ENCODE data around the gene COQ10A. TPM values are rescaled to one million over a fixed set of nuclear protein-coding genes. Genes with fewer than 3 reads are reported as not detected.

The COQ10A gene
- total RNA-seq, 1 experiment from 2014 or later: 26.1 TPM

GRCh38 chr12:56237552-56237951 lies 29.2 kb upstream of the COQ10A start:
- H3K18ac ChIP-seq (ENCODE audit: insufficient read length, low read depth, low read length): no peak overlapping the region
- no peak overlapping the region for H3K4me2 ChIP-seq (ENCODE audit: insufficient read depth, insufficient read length, low read length)
- H3T11ph ChIP-seq (ENCODE audit: low read length): no peak overlapping the region
- no peak overlapping the region for H3K27ac ChIP-seq (ENCODE audit: insufficient read length, low read depth, low read length)
- WGBS (ENCODE audit: extremely low coverage, insufficient read length, low lambda C conversion rate): no CpG with 5 or more reads among the region's 11 CpGs
- no peak overlapping the region for H4K8ac ChIP-seq (replicated peaks; ENCODE audit: insufficient read length, low read depth, low read length)
- H3K23ac ChIP-seq (ENCODE audit: insufficient read length, low read depth, low read length): no peak overlapping the region
- H3K27me3 ChIP-seq (ENCODE audit: insufficient read depth, low read length): no peaks in the 10 kb centered on the region
- H3K14ac ChIP-seq (ENCODE audit: insufficient read depth, low read length): no peak overlapping the region
- peaks cover 24 to 37% (median 33%) of the 10 kb centered on the region in 3 experiments for H3K36me3 Mint-ChIP-seq (ENCODE audit: insufficient read depth in 1 of 3, low read depth in 3 of 3)
- H2BK15ac ChIP-seq (ENCODE audit: low read depth, low read length): no peak overlapping the region
- H4K91ac ChIP-seq (ENCODE audit: insufficient read length, low read depth, low read length): no peak overlapping the region
- H2BK5ac ChIP-seq (ENCODE audit: insufficient read length, low read length): no peak overlapping the region
- TF ChIP-seq, protein P1, sequence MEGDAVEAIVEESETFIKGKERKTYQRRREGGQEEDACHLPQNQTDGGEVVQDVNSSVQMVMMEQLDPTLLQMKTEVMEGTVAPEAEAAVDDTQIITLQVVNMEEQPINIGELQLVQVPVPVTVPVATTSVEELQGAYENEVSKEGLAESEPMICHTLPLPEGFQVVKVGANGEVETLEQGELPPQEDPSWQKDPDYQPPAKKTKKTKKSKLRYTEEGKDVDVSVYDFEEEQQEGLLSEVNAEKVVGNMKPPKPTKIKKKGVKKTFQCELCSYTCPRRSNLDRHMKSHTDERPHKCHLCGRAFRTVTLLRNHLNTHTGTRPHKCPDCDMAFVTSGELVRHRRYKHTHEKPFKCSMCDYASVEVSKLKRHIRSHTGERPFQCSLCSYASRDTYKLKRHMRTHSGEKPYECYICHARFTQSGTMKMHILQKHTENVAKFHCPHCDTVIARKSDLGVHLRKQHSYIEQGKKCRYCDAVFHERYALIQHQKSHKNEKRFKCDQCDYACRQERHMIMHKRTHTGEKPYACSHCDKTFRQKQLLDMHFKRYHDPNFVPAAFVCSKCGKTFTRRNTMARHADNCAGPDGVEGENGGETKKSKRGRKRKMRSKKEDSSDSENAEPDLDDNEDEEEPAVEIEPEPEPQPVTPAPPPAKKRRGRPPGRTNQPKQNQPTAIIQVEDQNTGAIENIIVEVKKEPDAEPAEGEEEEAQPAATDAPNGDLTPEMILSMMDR (conservative IDR thresholded peaks at IDR 0.05): no peak
- H3K56ac ChIP-seq (ENCODE audit: insufficient read length, low read depth, low read length): no peak overlapping the region
- H3K27ac Mint-ChIP-seq: no peak overlapping the region
- no peak overlapping the region for H2BK120ac ChIP-seq (ENCODE audit: low read depth, low read length, poor library complexity, severe bottlenecking)
- H3K27me3 Mint-ChIP-seq (ENCODE audit: low read depth): peaks cover 13% of the 10 kb centered on the region
- H3K4me1 ChIP-seq (ENCODE audit: insufficient read depth, low read length): no peaks in the 10 kb centered on the region
- H2AK5ac ChIP-seq (ENCODE audit: insufficient read length, low read length): no peak overlapping the region
- H3K4me1 Mint-ChIP-seq: peaks cover 2 to 10% of the 10 kb centered on the region in 2 experiments; a peak in 1 of 4 replicates
- H3K79me2 ChIP-seq (ENCODE audit: insufficient read depth, low read length): no peaks in the 10 kb centered on the region
- no peak for DNase-seq
- H4K20me1 ChIP-seq (ENCODE audit: control insufficient read depth, insufficient read depth, insufficient read length): no peaks in the 10 kb centered on the region
- no peaks in the 10 kb centered on the region for H3K9me3 Mint-ChIP-seq
- no peak overlapping the region for H4K5ac ChIP-seq (ENCODE audit: insufficient read length, low read depth, low read length)
- H3K4ac ChIP-seq (ENCODE audit: low read depth, low read length): no peak overlapping the region
- no peak overlapping the region for H2BK20ac ChIP-seq (ENCODE audit: low read depth, low read length, poor library complexity, severe bottlenecking)
- peak overlapping the region in 1 of 2 experiments; percentile 17; a peak in 1 of 5 replicates for H3K4me3 Mint-ChIP-seq
- H3K23me2 ChIP-seq (ENCODE audit: insufficient read length, low read depth, low read length, poor library complexity, severe bottlenecking): no peaks in the 10 kb centered on the region
- no peaks in the 10 kb centered on the region for H3K79me1 ChIP-seq (ENCODE audit: insufficient read depth, low read depth, low read length, poor library complexity, severe bottlenecking)
- H2BK12ac ChIP-seq (ENCODE audit: insufficient read length, low read depth, low read length): no peak overlapping the region
- no peaks in the 10 kb centered on the region for H3K9me3 ChIP-seq (ENCODE audit: control insufficient read depth, low read depth, low read length)
- no peak overlapping the region for H2AFZ ChIP-seq (ENCODE audit: low read length)
- no peak overlapping the region for H3K9ac ChIP-seq (ENCODE audit: extremely low read depth, insufficient read length, low read length)
